Prostate gland (tissue), 2 donors: ENCODE measurements around the gene FRMD4A. TPM values are rescaled to one million over a fixed set of nuclear protein-coding genes. Genes with fewer than 3 reads are reported as not detected.

Experiments
- DNase-seq: peaks from one replicate; pipeline ENCODE4 v3.0.0-alpha.2; 2019; ENCODE audit warnings: low spot score
- H3K27ac ChIP-seq, 2 donors: fragments of 200-600 bp; sonication (generic); 2 replicates each; pipeline ENCODE4 v1.5.1; 2017 to 2019
- H3K27me3 ChIP-seq: fragments of 200-600 bp; sonication (generic); replicated peaks from 2 replicates; pipeline ENCODE4 v1.5.1; 2019; ENCODE audit not compliant: insufficient read depth
- H3K36me3 ChIP-seq, 2 donors: fragments of 200-600 bp; sonication (generic); 1 replicate in 1 of 2; 2 replicates in 1 of 2; pipeline versions ENCODE4 v1.5.1 to v1.8.1; 2017 to 2019
- H3K4me1 ChIP-seq: fragments of 200-600 bp; sonication (generic); replicated peaks from 2 replicates; pipeline ENCODE4 v1.5.1; 2019
- H3K4me3 ChIP-seq, 2 donors: fragments of 200-600 bp; sonication (generic); 2 replicates each; pipeline ENCODE4 v1.5.1; 2017 to 2019
- H3K9me3 ChIP-seq: fragments of 200-600 bp; sonication (generic); 2 replicates; pipeline ENCODE4 v1.5.1; 2017
- CTCF ChIP-seq, 4 experiments: fragments of 200-600 bp in 2 of 4; fragments of 450-650 bp in 2 of 4; sonication (generic) in 2 of 4; IDR thresholded peaks; 1 replicate in 3 of 4; 2 replicates in 1 of 4; pipeline ENCODE4 v1.5.1; 2016 to 2019; ENCODE audit warnings: antibody characterized with exemption in 4 of 4, mild to moderate bottlenecking in 2 of 4, moderate library complexity in 2 of 4
- POLR2A ChIP-seq: fragments of 450-650 bp; IDR thresholded peaks from one replicate; pipeline ENCODE4 v1.6.1; 2016; ENCODE audit warnings: antibody characterized with exemption, mild to moderate bottlenecking
- POLR2AphosphoS5 ChIP-seq: sonication (generic); formaldehyde crosslinking; IDR thresholded peaks from one replicate; pipeline ENCODE4 v1.6.1; 2017; ENCODE audit warnings: antibody characterized with exemption
- WGBS: methylation state at CpG from one replicate; pipeline ENCODE4 v1.1.5; 2018; 5-methylcytosine and 5-hydroxymethylcytosine counted together
- intact Hi-C: fragments of 100-400 bp; cut with DNase I; formaldehyde crosslinking; loops from one replicate; pipeline ENCODE4 v1.14.2; 2022
- total RNA-seq, 2 donors: library from RNA; depleted of rRNA; stranded (reverse); fragments of >200 nt; gene quantifications; one replicate each; pipeline ENCODE4 v1.1.0, GENCODE V29; 2016

The FRMD4A gene
- total RNA-seq, 2 donors from 2014 or later: 38.0 to 53.2 TPM

GRCh38 chr10:13880760-13881159, 450.0 kb downstream of the FRMD4A start:
- intact Hi-C loops: loop anchor here (5.0 kb wide), 1 partner anchor 33 kb away; no protein-coding TSS in a partner anchor
- Histone ChIP-seq H3K27ac (no peak overlapping the region), H3K4me3 (no peak overlapping the region), H3K36me3 (no peaks in the 10 kb centered on the region), H3K27me3 (no peaks in the 10 kb centered on the region), H3K9me3 (no peaks in the 10 kb centered on the region), H3K4me1 (no peaks in the 10 kb centered on the region)
- no peak for TF ChIP-seq CTCF (IDR thresholded peaks at IDR 0.05)
- no peak for TF ChIP-seq POLR2AphosphoS5
- TF ChIP-seq POLR2A: no peak
- 89% methylated on average over 3 of the region's 3 CpGs for WGBS
- DNase-seq: no peak

GRCh38 chr10:13877154-13877909, 453.4 kb downstream of the FRMD4A start:
- DNase-seq: no peak
- Histone ChIP-seq H3K27ac (no peak overlapping the region), H3K4me3 (no peak overlapping the region), H3K9me3 (no peaks in the 10 kb centered on the region), H3K27me3 (no peaks in the 10 kb centered on the region), H3K36me3 (no peaks in the 10 kb centered on the region), H3K4me1 (no peaks in the 10 kb centered on the region)
- no peak for TF ChIP-seq CTCF (IDR thresholded peaks at IDR 0.05)
- TF ChIP-seq POLR2A: no peak
- TF ChIP-seq POLR2AphosphoS5: peak; percentile 32
- intact Hi-C loops: loop anchor here (5.0 kb wide), 1 partner anchor 40 kb away; no protein-coding TSS in a partner anchor
- WGBS: 58% methylated on average over 11 of the region's 11 CpGs

GRCh38 chr10:13873196-13873595, 457.5 kb downstream of the FRMD4A start:
- no peak overlapping the region for H3K27ac ChIP-seq
- H3K36me3 ChIP-seq: no peaks in the 10 kb centered on the region
- TF ChIP-seq POLR2A: no peak
- TF ChIP-seq CTCF (IDR thresholded peaks at IDR 0.05): no peak
- no peak for TF ChIP-seq POLR2AphosphoS5
- intact Hi-C loops: no loop called here
- H3K9me3 ChIP-seq: no peaks in the 10 kb centered on the region
- no peak overlapping the region for H3K4me3 ChIP-seq
- H3K4me1 ChIP-seq: no peaks in the 10 kb centered on the region
- 57% methylated on average over 6 of the region's 6 CpGs for WGBS
- DNase-seq: no peak
- no peaks in the 10 kb centered on the region for H3K27me3 ChIP-seq

GRCh38 chr10:13872411-13872810, 458.3 kb downstream of the FRMD4A start:
- 77% methylated on average over 9 of the region's 9 CpGs for WGBS
- Histone ChIP-seq H3K4me1 (no peaks in the 10 kb centered on the region), H3K27me3 (no peaks in the 10 kb centered on the region), H3K27ac (no peak overlapping the region), H3K36me3 (no peaks in the 10 kb centered on the region), H3K9me3 (no peaks in the 10 kb centered on the region), H3K4me3 (no peak overlapping the region)
- TF ChIP-seq CTCF (IDR thresholded peaks at IDR 0.05) (no peak), POLR2AphosphoS5 (no peak), POLR2A (no peak)
- no peak for DNase-seq
- intact Hi-C loops: no loop called here

- no peaks in the 10 kb centered on the region for H3K9me3 ChIP-seq
- TF ChIP-seq POLR2A (no peak), POLR2AphosphoS5 (no peak), CTCF (IDR thresholded peaks at IDR 0.05) (no peak)
- 82% methylated on average over 11 of the region's 11 CpGs for WGBS
- H3K36me3 ChIP-seq: no peaks in the 10 kb centered on the region
- H3K27ac ChIP-seq: no peak overlapping the region
- intact Hi-C loops: no loop called here
- no peaks in the 10 kb centered on the region for H3K4me1 ChIP-seq
- H3K4me3 ChIP-seq: no peak overlapping the region
- no peaks in the 10 kb centered on the region for H3K27me3 ChIP-seq
- DNase-seq: no peak
Observed at GRCh38 chr10:13871776-13872175, 458.9 kb downstream of the FRMD4A start.
